IMR-90 (cell line): ENCODE measurements around the gene CMAS. TPM values are rescaled to one million over a fixed set of nuclear protein-coding genes. Genes with fewer than 3 reads are reported as not detected.

Experiments used
- ATAC-seq: fragments of 200-7000 bp; cut with Tn5 transposase; 2 replicates; pipeline ENCODE4 v1.9.1; 2020; ENCODE audit warnings: low read depth, mild to moderate bottlenecking, moderate library complexity
- BruUV-seq: library from RNA; stranded (reverse); fragments of 400-500 nt; replicated peaks from 2 replicates; lab custom pipeline; 2021; lab: Mats Ljungman, UMichigan
- CTCF ChIA-PET: fragments of 300-600 bp; formaldehyde crosslinking; extraction: SDS; loops from one replicate; lab custom pipeline; 2021; ENCODE audit warnings: antibody characterized with exemption; lab: Yijun Ruan, JAX
- POLR2A ChIA-PET: fragments of 300-600 bp; sonication (Branson Sonifier 250); formaldehyde crosslinking; loops from one replicate; lab custom pipeline; 2022; ENCODE audit warnings: antibody characterized with exemption; ENCODE audit not compliant: unreplicated experiment; lab: Charles Lee
- DNase-seq: peaks from one replicate; pipeline ENCODE4 v3.0.0; 2013
- H2AFZ ChIP-seq: replicated peaks from 2 replicates; pipeline ENCODE3; 2013; ENCODE audit warnings: low read length, mild to moderate bottlenecking; ENCODE audit not compliant: poor library complexity
- H2AK5ac ChIP-seq: 2 replicates; pipeline ENCODE4 v1.6.1; 2013; ENCODE audit warnings: low read depth, low read length, inconsistent platforms
- H2AK9ac ChIP-seq: replicated peaks from 2 replicates; pipeline ENCODE3; 2013; ENCODE audit warnings: mild to moderate bottlenecking, low read depth, low read length, moderate library complexity; ENCODE audit not compliant: poor library complexity
- H2BK120ac ChIP-seq: 2 replicates; pipeline ENCODE4 v1.6.1; 2013; ENCODE audit warnings: low read depth, low read length, inconsistent platforms
- H2BK15ac ChIP-seq: 3 replicates; pipeline ENCODE4 v1.6.1; 2013; ENCODE audit warnings: low read depth, low read length, inconsistent platforms
- H2BK20ac ChIP-seq: 2 replicates; pipeline ENCODE4 v1.6.1; 2013; ENCODE audit warnings: low read depth, mild to moderate bottlenecking, inconsistent platforms, low read length, moderate library complexity
- H2BK5ac ChIP-seq: 2 replicates; pipeline ENCODE4 v1.6.1; 2013; ENCODE audit warnings: mild to moderate bottlenecking, low read depth, low read length, inconsistent platforms; ENCODE audit not compliant: poor library complexity, severe bottlenecking
- H3K14ac ChIP-seq: replicated peaks from 2 replicates; pipeline ENCODE4 v1.6.1; 2013; ENCODE audit warnings: low read depth, low read length, inconsistent platforms
- H3K18ac ChIP-seq: 2 replicates; pipeline ENCODE4 v1.6.1; 2013; ENCODE audit warnings: low read depth, low read length, control low read depth
- H3K23ac ChIP-seq: 2 replicates; pipeline ENCODE4 v1.6.1; 2013; ENCODE audit warnings: low read depth, low read length, inconsistent platforms
- H3K27ac ChIP-seq: 2 replicates; pipeline ENCODE4 v1.5.1; 2013; ENCODE audit warnings: mild to moderate bottlenecking, control low read depth, low read length; ENCODE audit not compliant: insufficient read depth
- H3K27me3 ChIP-seq: 2 replicates; pipeline ENCODE4 v1.6.1; 2013; ENCODE audit warnings: low read length; ENCODE audit not compliant: control insufficient read depth, insufficient read depth
- H3K36me3 ChIP-seq: 2 replicates; pipeline ENCODE4 v1.6.1; 2013; ENCODE audit warnings: low read length, mixed read lengths; ENCODE audit not compliant: control insufficient read depth, insufficient read depth
- H3K4ac ChIP-seq: 2 replicates; pipeline ENCODE4 v1.6.1; 2013; ENCODE audit warnings: low read depth, low read length, inconsistent platforms
- H3K4me1 ChIP-seq: 2 replicates; pipeline ENCODE4 v1.6.1; 2013; ENCODE audit warnings: low read length, mixed read lengths; ENCODE audit not compliant: control insufficient read depth, insufficient read depth
- H3K4me2 ChIP-seq: 2 replicates; pipeline ENCODE4 v1.6.1; 2013; ENCODE audit warnings: low read depth, mild to moderate bottlenecking, control low read depth, low read length, moderate library complexity
- H3K4me3 ChIP-seq: 2 replicates; pipeline ENCODE4 v1.5.1; 2013; ENCODE audit warnings: low read depth, mild to moderate bottlenecking, control low read depth, low read length, moderate library complexity; ENCODE audit not compliant: insufficient read depth
- H3K56ac ChIP-seq: 2 replicates; pipeline ENCODE4 v1.6.1; 2013; ENCODE audit warnings: low read length, inconsistent platforms; ENCODE audit not compliant: insufficient read depth; ENCODE audit errors: extremely low read depth
- H3K79me1 ChIP-seq, 2 experiments: 2 replicates each; pipeline ENCODE4 v1.6.1; 2013; ENCODE audit warnings: low read length in 2 of 2, inconsistent platforms in 1 of 2, low read depth in 1 of 2
- H3K9ac ChIP-seq: 2 replicates; pipeline ENCODE4 v1.6.1; 2013; ENCODE audit warnings: low read depth, low read length, control low read depth
- H3K9me1 ChIP-seq: 2 replicates; pipeline ENCODE4 v1.6.1; 2013; ENCODE audit warnings: low read length, inconsistent platforms; ENCODE audit not compliant: insufficient read depth
- H3K9me3 ChIP-seq: 2 replicates; pipeline ENCODE4 v1.6.1; 2013; ENCODE audit warnings: low read length; ENCODE audit not compliant: control insufficient read depth, insufficient read depth
- H4K20me1 ChIP-seq: 2 replicates; pipeline ENCODE4 v1.6.1; 2013; ENCODE audit warnings: low read length, inconsistent platforms; ENCODE audit not compliant: insufficient read depth
- H4K5ac ChIP-seq: 2 replicates; pipeline ENCODE4 v1.6.1; 2013; ENCODE audit warnings: mild to moderate bottlenecking, low read depth, low read length, control low read depth
- H4K8ac ChIP-seq, 2 experiments: 2 replicates each; pipeline ENCODE4 v1.6.1; 2013; ENCODE audit warnings: low read depth in 2 of 2, low read length in 2 of 2, control low read depth in 1 of 2, inconsistent platforms in 1 of 2
- H4K91ac ChIP-seq: 2 replicates; pipeline ENCODE4 v1.6.1; 2013; ENCODE audit warnings: low read depth, low read length, inconsistent platforms; ENCODE audit not compliant: insufficient read depth
- BHLHE40 ChIP-seq: fragments of 150-350 bp; IDR thresholded peaks from 2 replicates; pipeline ENCODE4 v1.6.1; 2016; ENCODE audit warnings: mild to moderate bottlenecking, low read depth, low read length
- CEBPB ChIP-seq: IDR thresholded peaks from 2 replicates; pipeline ENCODE4 v1.6.1; 2012; ENCODE audit warnings: low read depth, low read length, improper control_type of control experiment
- CHD1 ChIP-seq: IDR thresholded peaks from 2 replicates; pipeline ENCODE4 v1.6.1; 2012; ENCODE audit warnings: low read depth, low read length, improper control_type of control experiment
- CTCF ChIP-seq: conservative IDR thresholded peaks from 2 replicates; pipeline ENCODE4 v1.5.1; 2012; ENCODE audit warnings: mild to moderate bottlenecking, low read depth, low read length, improper control_type of control experiment
- ELK1 ChIP-seq: fragments of 150-350 bp; IDR thresholded peaks from 2 replicates; pipeline ENCODE4 v1.6.1; 2016; ENCODE audit warnings: low read depth, mild to moderate bottlenecking, low read length, moderate library complexity, borderline replicate concordance
- FOS ChIP-seq: fragments of 150-350 bp; IDR thresholded peaks from 2 replicates; pipeline ENCODE4 v1.6.1; 2016; ENCODE audit warnings: low read depth, low read length
- MAFK ChIP-seq: IDR thresholded peaks from 2 replicates; pipeline ENCODE4 v1.6.1; 2012; ENCODE audit warnings: low read depth, low read length, improper control_type of control experiment
- MAZ ChIP-seq: IDR thresholded peaks from 2 replicates; pipeline ENCODE4 v1.6.1; 2012; ENCODE audit warnings: low read depth, mild to moderate bottlenecking, low read length, improper control_type of control experiment, moderate library complexity, borderline replicate concordance
- MXI1 ChIP-seq: IDR thresholded peaks from 2 replicates; pipeline ENCODE4 v1.6.1; 2012; ENCODE audit warnings: low read depth, mild to moderate bottlenecking, low read length, moderate library complexity, borderline replicate concordance
- NFE2L2 ChIP-seq: fragments of 150-350 bp; IDR thresholded peaks from 2 replicates; pipeline ENCODE4 v1.6.1; 2016; ENCODE audit warnings: low read depth, mild to moderate bottlenecking, low read length
- POLR2A ChIP-seq: IDR thresholded peaks from 2 replicates; pipeline ENCODE4 v1.6.1; 2012; ENCODE audit warnings: mild to moderate bottlenecking, low read depth, low read length
- RAD21 ChIP-seq: IDR thresholded peaks from 2 replicates; pipeline ENCODE4 v1.6.1; 2012; ENCODE audit warnings: low read length, improper control_type of control experiment
- RCOR1 ChIP-seq: IDR thresholded peaks from 2 replicates; pipeline ENCODE4 v1.6.1; 2012; ENCODE audit warnings: mild to moderate bottlenecking, low read length, improper control_type of control experiment; ENCODE audit not compliant: insufficient replicate concordance
- RFX5 ChIP-seq: IDR thresholded peaks from 2 replicates; pipeline ENCODE4 v1.8.0; 2012; ENCODE audit warnings: low read depth, mild to moderate bottlenecking, low read length, moderate library complexity
- SMC3 ChIP-seq: fragments of 150-350 bp; IDR thresholded peaks from 2 replicates; pipeline ENCODE4 v1.6.1; 2016; ENCODE audit warnings: low read depth, mild to moderate bottlenecking, antibody characterized with exemption, low read length, moderate library complexity
- USF2 ChIP-seq: fragments of 150-350 bp; IDR thresholded peaks from 2 replicates; pipeline ENCODE4 v1.6.1; 2017; ENCODE audit warnings: mild to moderate bottlenecking, antibody characterized with exemption, low read length, low read depth
- WGBS, 2 experiments: methylation state at CpG; one replicate each; pipeline versions ENCODE4 v1.1.5 to v1.1.7; 2013; ENCODE audit warnings: missing lambda C conversion rate in 2 of 2; ENCODE audit not compliant: insufficient read length in 1 of 2; ENCODE audit errors: extremely low coverage in 2 of 2; 5-methylcytosine and 5-hydroxymethylcytosine counted together
- dilution Hi-C: fragments of 300-500 bp; cut with HindIII; formaldehyde crosslinking; loops from one replicate; pipeline ENCODE4 v1.14.3; 2018; ENCODE audit warnings: low sequenced_read_pairs; ENCODE audit not compliant: unreplicated experiment
- in situ Hi-C: fragments of 300-500 bp; cut with MboI; formaldehyde crosslinking; loops from 3 replicates; pipeline ENCODE4 v1.14.3; 2019; ENCODE audit warnings: low sequenced_read_pairs, inconsistent platforms, mixed read lengths
- intact Hi-C: fragments of 100-400 bp; cut with micrococcal nuclease; formaldehyde crosslinking; loops from 2 replicates; pipeline ENCODE4 v1.10.0; 2022
- polyA plus RNA-seq, 3 experiments: library from polyadenylated mRNA; depleted of rRNA; stranded (reverse); fragments of >200 nt; gene quantifications; 2 replicates each; pipeline ENCODE4 v1.2.3, GENCODE V29; 2012; ENCODE audit warnings: low replicate concordance in 1 of 3
- total RNA-seq: library from RNA; depleted of rRNA; stranded (reverse); fragments of >200 nt; gene quantifications from 2 replicates; pipeline ENCODE4 v1.2.3, GENCODE V29; 2012

Gene CMAS
- total and polyA plus RNA-seq, 2 of the 4 experiments (the other 2 are of a cell fraction) = 9.5 to 26.8 TPM

GRCh38 chr12:22008196-22008595, 37.8 kb upstream of the CMAS start:
- ChIA-PET CTCF (no interaction called here), POLR2A (no interaction called here)
- TF ChIP-seq RFX5 (no peak), FOS (no peak), CTCF (no peak), SMC3 (no peak), BHLHE40 (no peak), RCOR1 (no peak), MXI1 (no peak), NFE2L2 (no peak), USF2 (no peak), MAZ (no peak), CEBPB (no peak), MAFK (no peak), CHD1 (no peak), POLR2A (no peak), ELK1 (no peak), RAD21 (no peak)
- no peak overlapping the region for H2AFZ ChIP-seq
- H2BK5ac ChIP-seq = no peak overlapping the region
- no peaks in the 10 kb centered on the region for H3K36me3 ChIP-seq
- no TSS peak for BruUV-seq
- no peak overlapping the region for H3K14ac ChIP-seq
- DNase-seq = no peak
- H3K56ac ChIP-seq = no peak overlapping the region
- no peak overlapping the region for H2AK5ac ChIP-seq
- intact Hi-C loops = no loop called here
- dilution Hi-C loops = no loop called here
- no peak overlapping the region for H2AK9ac ChIP-seq
- no peaks in the 10 kb centered on the region for H4K20me1 ChIP-seq
- H4K8ac ChIP-seq = no peak overlapping the region
- H3K23ac ChIP-seq = no peak overlapping the region
- H3K27me3 ChIP-seq = no peaks in the 10 kb centered on the region
- H3K27ac ChIP-seq = no peak overlapping the region
- 67% methylated on average over 2 of the region's 7 CpGs; no CpG with 5 or more reads in 1 of the 2 experiments for WGBS, 2 experiments
- no peak overlapping the region for H3K4ac ChIP-seq
- H3K9me3 ChIP-seq = no peaks in the 10 kb centered on the region
- no peaks in the 10 kb centered on the region for H3K9me1 ChIP-seq
- H2BK20ac ChIP-seq = no peak overlapping the region
- no peak overlapping the region for H4K5ac ChIP-seq
- H3K4me3 ChIP-seq = no peak overlapping the region
- H3K9ac ChIP-seq = no peak overlapping the region
- H2BK15ac ChIP-seq = no peak overlapping the region
- no peaks in the 10 kb centered on the region for H3K4me1 ChIP-seq
- no peak overlapping the region for H2BK120ac ChIP-seq
- no peak overlapping the region for H4K91ac ChIP-seq
- H3K4me2 ChIP-seq = no peak overlapping the region
- no peaks in the 10 kb centered on the region for H3K79me1 ChIP-seq
- H3K18ac ChIP-seq = no peak overlapping the region
- in situ Hi-C loops = no loop called here
- ATAC-seq = no peak
